Memory B cell (primary cell): Measurements from ENCODE around the gene TRPT1.

Experiments
- ATAC-seq: fragments of 150-1000 bp; cut with Tn5 transposase; 2 replicates; pipeline ENCODE4 v1.10.0; 2021; ENCODE audit warnings: low read depth, mild to moderate bottlenecking, moderate library complexity
- DNase-seq, 2 donors: peaks; one replicate each; pipeline ENCODE4 v3.0.0; 2022; ENCODE audit warnings: low spot score in 2 of 2
- H3K27ac Mint-ChIP-seq: one replicate; pipeline ENCODE4 v1.8.0; 2022; ENCODE audit warnings: mild to moderate bottlenecking, moderate library complexity, mixed read lengths
- H3K27me3 Mint-ChIP-seq: one replicate; pipeline ENCODE4 v1.8.0; 2022; ENCODE audit warnings: mixed read lengths
- H3K36me3 Mint-ChIP-seq: one replicate; pipeline ENCODE4 v1.8.0; 2022; ENCODE audit warnings: mild to moderate bottlenecking, mixed read lengths
- H3K4me1 Mint-ChIP-seq: one replicate; pipeline ENCODE4 v1.8.0; 2022; ENCODE audit warnings: mixed read lengths
- H3K4me3 Mint-ChIP-seq: one replicate; pipeline ENCODE4 v1.8.0; 2022; ENCODE audit warnings: mild to moderate bottlenecking, moderate library complexity, mixed read lengths
- H3K9me3 Mint-ChIP-seq: one replicate; pipeline ENCODE4 v1.8.0; 2022; ENCODE audit warnings: mixed read lengths

The TRPT1 gene

GRCh38 chr11:64223001-64223651 is 2.9 kb downstream of the TRPT1 start:
- Mint-ChIP-seq H3K36me3 (peaks cover 6% of the 10 kb centered on the region), H3K27ac (no peak overlapping the region), H3K4me3 (no peak overlapping the region), H3K4me1 (peaks cover 22% of the 10 kb centered on the region), H3K9me3 (no peaks in the 10 kb centered on the region), H3K27me3 (no peaks in the 10 kb centered on the region)
- no peak for ATAC-seq
- no peak for DNase-seq

- Mint-ChIP-seq H3K36me3 (peaks cover 6% of the 10 kb centered on the region), H3K4me1 (peaks cover 20% of the 10 kb centered on the region), H3K27ac (no peak overlapping the region), H3K27me3 (no peaks in the 10 kb centered on the region), H3K9me3 (no peaks in the 10 kb centered on the region), H3K4me3 (no peak overlapping the region)
- no peak for ATAC-seq
- no peak for DNase-seq
These were observed 3.4 kb downstream of the TRPT1 start for GRCh38 chr11:64222651-64223000.

- no peak for ATAC-seq
- Mint-ChIP-seq H3K27ac (no peak overlapping the region), H3K36me3 (peaks cover 10% of the 10 kb centered on the region)
These were observed 5.2 kb downstream of the TRPT1 start for GRCh38 chr11:64220798-64221197.

GRCh38 chr11:64220271-64220670 is 5.7 kb downstream of the TRPT1 start:
- Mint-ChIP-seq H3K27me3 (no peaks in the 10 kb centered on the region), H3K4me3 (no peak overlapping the region), H3K9me3 (no peaks in the 10 kb centered on the region), H3K4me1 (peaks cover 9% of the 10 kb centered on the region), H3K36me3 (peaks cover 11% of the 10 kb centered on the region), H3K27ac (no peak overlapping the region)
- ATAC-seq (no peak), DNase-seq (no peak)

More at GRCh38 chr11:64220798-64221197, 5.2 kb downstream of the TRPT1 start:
- Mint-ChIP-seq H3K4me3 (no peak overlapping the region), H3K9me3 (no peaks in the 10 kb centered on the region), H3K27me3 (no peaks in the 10 kb centered on the region), H3K4me1 (peaks cover 11% of the 10 kb centered on the region)
- peak in 1 of 2 donors; percentile 11 for DNase-seq

- DNase-seq (no peak), ATAC-seq (no peak)
- no peaks in the 10 kb centered on the region for H3K27me3 Mint-ChIP-seq
- H3K4me1 Mint-ChIP-seq, result peaks cover 7% of the 10 kb centered on the region
- no peaks in the 10 kb centered on the region for H3K9me3 Mint-ChIP-seq
- no peak overlapping the region for H3K27ac Mint-ChIP-seq
- peaks cover 14% of the 10 kb centered on the region for H3K36me3 Mint-ChIP-seq
- H3K4me3 Mint-ChIP-seq, result no peak overlapping the region
These were observed 6.2 kb downstream of the TRPT1 start for GRCh38 chr11:64219755-64220154.

- H3K4me3 Mint-ChIP-seq, result no peak overlapping the region
- DNase-seq (no peak), ATAC-seq (no peak)
- H3K36me3 Mint-ChIP-seq, result peaks cover 14% of the 10 kb centered on the region
- H3K27ac Mint-ChIP-seq, result no peak overlapping the region
- peaks cover 7% of the 10 kb centered on the region for H3K4me1 Mint-ChIP-seq
- H3K9me3 Mint-ChIP-seq, result no peaks in the 10 kb centered on the region
- H3K27me3 Mint-ChIP-seq, result no peaks in the 10 kb centered on the region
These were observed 6.7 kb downstream of the TRPT1 start for GRCh38 chr11:64219354-64219684.

- peak overlapping the region; percentile 14 for H3K27ac Mint-ChIP-seq
These were observed 7.2 kb downstream of the TRPT1 start for GRCh38 chr11:64218628-64219353.

GRCh38 chr11:64216879-64217278 is 9.1 kb downstream of the TRPT1 start:
- H3K36me3 Mint-ChIP-seq, result peaks cover 24% of the 10 kb centered on the region
- H3K4me3 Mint-ChIP-seq, result no peak overlapping the region
- no peak for DNase-seq
- H3K9me3 Mint-ChIP-seq, result no peaks in the 10 kb centered on the region
- H3K27me3 Mint-ChIP-seq, result no peaks in the 10 kb centered on the region
- H3K4me1 Mint-ChIP-seq, result peaks cover 15% of the 10 kb centered on the region
- H3K27ac Mint-ChIP-seq, result peak overlapping the region; percentile 55
- ATAC-seq, result no peak

More at GRCh38 chr11:64218628-64219353, 7.2 kb downstream of the TRPT1 start:
- Mint-ChIP-seq H3K9me3 (no peaks in the 10 kb centered on the region), H3K36me3 (peaks cover 15% of the 10 kb centered on the region), H3K4me3 (no peak overlapping the region), H3K4me1 (peaks cover 5% of the 10 kb centered on the region), H3K27me3 (no peaks in the 10 kb centered on the region)
- no peak for ATAC-seq
- DNase-seq, result no peak

GRCh38 chr11:64211181-64211872 is 14.7 kb downstream of the TRPT1 start:
- Mint-ChIP-seq H3K36me3 (peaks cover 24% of the 10 kb centered on the region), H3K27ac (no peak overlapping the region), H3K27me3 (no peaks in the 10 kb centered on the region), H3K9me3 (no peaks in the 10 kb centered on the region), H3K4me1 (peaks cover 34% of the 10 kb centered on the region), H3K4me3 (no peak overlapping the region)
- ATAC-seq (no peak), DNase-seq (no peak)

- no peak overlapping the region for H3K4me3 Mint-ChIP-seq
- peaks cover 38% of the 10 kb centered on the region for H3K4me1 Mint-ChIP-seq
- no peaks in the 10 kb centered on the region for H3K9me3 Mint-ChIP-seq
- ATAC-seq, result no peak
- no peaks in the 10 kb centered on the region for H3K27me3 Mint-ChIP-seq
- no peak overlapping the region for H3K27ac Mint-ChIP-seq
- no peak for DNase-seq
- H3K36me3 Mint-ChIP-seq, result peaks cover 24% of the 10 kb centered on the region
These were observed 15.5 kb downstream of the TRPT1 start for GRCh38 chr11:64210301-64211020.

GRCh38 chr11:64209563-64209843 is 16.5 kb downstream of the TRPT1 start:
- H3K27me3 Mint-ChIP-seq, result no peaks in the 10 kb centered on the region
- peaks cover 21% of the 10 kb centered on the region for H3K36me3 Mint-ChIP-seq
- DNase-seq, result no peak
- peaks cover 41% of the 10 kb centered on the region for H3K4me1 Mint-ChIP-seq
- H3K9me3 Mint-ChIP-seq, result no peaks in the 10 kb centered on the region
- no peak overlapping the region for H3K4me3 Mint-ChIP-seq
- no peak overlapping the region for H3K27ac Mint-ChIP-seq
- ATAC-seq, result no peak

GRCh38 chr11:64208796-64209562 is 17.0 kb downstream of the TRPT1 start:
- Mint-ChIP-seq H3K9me3 (no peaks in the 10 kb centered on the region), H3K36me3 (peaks cover 25% of the 10 kb centered on the region), H3K4me1 (peaks cover 43% of the 10 kb centered on the region), H3K27ac (peak overlapping the region; percentile 86), H3K27me3 (no peaks in the 10 kb centered on the region), H3K4me3 (peak overlapping the region; percentile 58)
- DNase-seq (no peak), ATAC-seq (no peak)

GRCh38 chr11:64208086-64208795 is 17.7 kb downstream of the TRPT1 start:
- DNase-seq, result no peak
- Mint-ChIP-seq H3K4me1 (peaks cover 39% of the 10 kb centered on the region), H3K4me3 (peak overlapping the region; percentile 89), H3K27me3 (no peaks in the 10 kb centered on the region), H3K36me3 (peaks cover 28% of the 10 kb centered on the region), H3K27ac (peak overlapping the region; percentile 86), H3K9me3 (no peaks in the 10 kb centered on the region)
- no peak for ATAC-seq
